HepG2 (cell line): ENCODE results near the gene MNX1. TPM values are rescaled to one million over a fixed set of nuclear protein-coding genes. Genes with fewer than 3 reads are reported as not detected.

Source experiments
- CREB3 ChIP-seq: sonication (generic); formaldehyde crosslinking; IDR thresholded peaks from 2 replicates; pipeline ENCODE4 v1.5.0; 2020; ENCODE audit warnings: missing genetic modification reagents
- HMGXB3 ChIP-seq: sonication (generic); formaldehyde crosslinking; IDR thresholded peaks from 2 replicates; pipeline ENCODE4 v1.4.0; 2020; ENCODE audit warnings: missing genetic modification reagents, borderline replicate concordance
- HNRNPL ChIP-seq: fragments of 200-400 bp; formaldehyde crosslinking; IDR thresholded peaks from 2 replicates; pipeline ENCODE4 v1.6.1; 2017; ENCODE audit warnings: mild to moderate bottlenecking, low read depth, low read length
- HOXD1 ChIP-seq: sonication (generic); formaldehyde crosslinking; IDR thresholded peaks from 2 replicates; pipeline ENCODE4 v1.5.0; 2020; ENCODE audit warnings: missing genetic modification reagents
- KLF12 ChIP-seq: sonication (generic); formaldehyde crosslinking; IDR thresholded peaks from 2 replicates; pipeline ENCODE4 v1.4.0; 2020; ENCODE audit warnings: missing genetic modification reagents, borderline replicate concordance
- MYC ChIP-seq: sonication (generic); formaldehyde crosslinking; IDR thresholded peaks from 2 replicates; pipeline ENCODE4 v1.9.0; 2021; ENCODE audit warnings: missing genetic modification reagents, borderline replicate concordance
- PHF21A ChIP-seq: sonication (generic); formaldehyde crosslinking; IDR thresholded peaks from 2 replicates; pipeline ENCODE4 v1.5.0; 2020; ENCODE audit warnings: mild to moderate bottlenecking, missing genetic modification reagents
- PHF8 ChIP-seq: sonication (generic); formaldehyde crosslinking; IDR thresholded peaks from 2 replicates; pipeline ENCODE4 v1.5.0; 2020; ENCODE audit warnings: missing genetic modification reagents
- SALL1 ChIP-seq: sonication (generic); formaldehyde crosslinking; IDR thresholded peaks from 2 replicates; pipeline ENCODE4 v1.8.0; 2022; ENCODE audit warnings: mild to moderate bottlenecking, missing genetic modification reagents
- SNAPC4 ChIP-seq: sonication (generic); formaldehyde crosslinking; IDR thresholded peaks from 2 replicates; pipeline ENCODE4 v1.4.0; 2020; ENCODE audit warnings: mild to moderate bottlenecking, missing genetic modification reagents
- ZEB1 ChIP-seq: IDR thresholded peaks from 2 replicates; pipeline ENCODE4 v1.6.1; 2012; ENCODE audit warnings: mild to moderate bottlenecking, low read depth, inconsistent platforms; ENCODE audit not compliant: insufficient replicate concordance
- ZMYM2 ChIP-seq: sonication (generic); formaldehyde crosslinking; IDR thresholded peaks from 2 replicates; pipeline ENCODE4 v1.8.0; 2022; ENCODE audit warnings: mild to moderate bottlenecking, missing genetic modification reagents
- ZNF207 ChIP-seq: fragments of 450-650 bp; IDR thresholded peaks from 2 replicates; pipeline ENCODE4 v1.6.1; 2016; ENCODE audit warnings: antibody characterized with exemption, borderline replicate concordance
- ZNF644 ChIP-seq: IDR thresholded peaks from 2 replicates; pipeline ENCODE4 v1.6.1; 2016; ENCODE audit warnings: low read depth
- ZNF747 ChIP-seq: sonication (generic); formaldehyde crosslinking; IDR thresholded peaks from 2 replicates; pipeline ENCODE4 v1.8.1; 2023; ENCODE audit warnings: missing genetic modification reagents, mild to moderate bottlenecking, borderline replicate concordance
- ZNF781 ChIP-seq: sonication (generic); formaldehyde crosslinking; IDR thresholded peaks from 2 replicates; pipeline ENCODE4 v1.5.1; 2020; ENCODE audit warnings: borderline replicate concordance, mild to moderate bottlenecking, missing genetic modification reagents; ENCODE audit errors: not compliant biosample characterization
- ZNF784 ChIP-seq: sonication (generic); formaldehyde crosslinking; IDR thresholded peaks from 2 replicates; pipeline ENCODE4 v1.5.1; 2020; ENCODE audit warnings: missing genetic modification reagents, mild to moderate bottlenecking, borderline replicate concordance
- ZSCAN29 ChIP-seq: sonication (generic); formaldehyde crosslinking; conservative IDR thresholded peaks from 2 replicates; pipeline ENCODE4 v1.4.0; 2020; ENCODE audit warnings: mild to moderate bottlenecking, missing genetic modification reagents
- polyA plus RNA-seq, 8 experiments: library from polyadenylated mRNA; depleted of rRNA in 3 of 8; stranded (reverse) in 7 of 8; unstranded in 1 of 8; fragments of >200 nt; fragmentation: Illumina TruSeq in 4 of 8; extraction: Trizol in 4 of 8; gene quantifications; 2 replicates each; pipeline versions ENCODE4 v1.2.1 to v1.2.3, GENCODE V29; 2011 to 2016; ENCODE audit warnings: low read depth in 4 of 8, missing spikeins in 1 of 8, mixed read lengths in 1 of 8; ENCODE audit not compliant: insufficient read depth in 1 of 8
- total RNA-seq, 5 experiments: library from RNA; depleted of rRNA; stranded (reverse); fragments of >200 nt; fragmentation: Illumina TruSeq; extraction: Trizol; gene quantifications; 2 replicates each; pipeline ENCODE4 v1.2.3, GENCODE V29; 2016; ENCODE audit warnings: low read depth in 1 of 5

MNX1 gene
- total and polyA plus RNA-seq, 2 of the 13 experiments (the other 11 are each of a cell fraction or from before 2014, with no cell fraction given): 0.94 to 6.1 TPM

GRCh38 chr7:157010588-157011332 lies at the start of gene MNX1 (continued):
- TF ChIP-seq CREB3 (CRISPR knock-in tag) (no peak), PHF8 (CRISPR knock-in tag) (peak; percentile 47), ZMYM2 (peak; percentile 61; the same call in 1 of the 2 replicates), ZNF784 (CRISPR knock-in tag) (no peak), SALL1 (no peak), PHF21A (CRISPR knock-in tag) (0 out of 2 replicates have a peak, but pooled peaks have one; percentile 23), ZNF781 (CRISPR knock-in tag) (no peak), ZEB1 (no peak), HMGXB3 (CRISPR knock-in tag) (no peak), ZNF747 (no peak), HNRNPL (no peak), ZNF207 (no peak), SNAPC4 (CRISPR knock-in tag) (no peak), ZSCAN29 (no peak), HOXD1 (CRISPR knock-in tag) (no peak), MYC (no peak), KLF12 (CRISPR knock-in tag) (peak; percentile 41; the same call in 1 of the 2 replicates), ZNF644 (no peak)
